Caco-2 (cell line): ENCODE results near the gene PRODH2. TPM values are rescaled to one million over a fixed set of nuclear protein-coding genes. Genes with fewer than 3 reads are reported as not detected.

Experiments
- BruUV-seq: library from RNA; stranded (reverse); fragments of 400-500 nt; replicated peaks from 2 replicates; lab custom pipeline; 2021; lab: Mats Ljungman, UMichigan
- CTCF ChIA-PET: fragments of 300-600 bp; sonication (Branson Sonifier 250); formaldehyde crosslinking; loops from one replicate; lab custom pipeline; 2022; ENCODE audit warnings: antibody characterized with exemption; lab: Charles Lee
- POLR2A ChIA-PET: fragments of 300-600 bp; sonication (Branson Sonifier 250); formaldehyde crosslinking; loops from one replicate; lab custom pipeline; 2022; ENCODE audit warnings: antibody characterized with exemption; lab: Charles Lee
- DNase-seq, 2 experiments: peaks; one replicate each; pipeline versions ENCODE4 v3.0.0 to v3.0.0-alpha.2; 2020 to 2022
- H3K27me3 ChIP-seq: replicated peaks from 2 replicates; pipeline ENCODE4 v1.6.0; 2011; ENCODE audit warnings: low read length; ENCODE audit not compliant: control insufficient read depth, insufficient read depth
- H3K36me3 ChIP-seq: 2 replicates; pipeline ENCODE4 v1.5.1; 2011; ENCODE audit warnings: low read length; ENCODE audit not compliant: control insufficient read depth, insufficient read depth
- H3K4me1 ChIP-seq: fragments of 250-450 bp; sonication (Bioruptor Pico); 2 replicates; pipeline ENCODE4 v1.5.1; 2020; ENCODE audit warnings: mild to moderate bottlenecking
- H3K4me3 ChIP-seq: 2 replicates; pipeline ENCODE4 v1.5.1; 2011; ENCODE audit warnings: low read depth, mild to moderate bottlenecking, control low read depth, low read length
- H3K9me3 ChIP-seq: fragments of 250-450 bp; sonication (Bioruptor Pico); 2 replicates; pipeline ENCODE4 v1.5.1; 2020; ENCODE audit warnings: mild to moderate bottlenecking, moderate library complexity
- H3K27ac Mint-ChIP-seq: one replicate; pipeline ENCODE4 v1.8.0; 2022; ENCODE audit warnings: mixed read lengths; ENCODE audit not compliant: unreplicated experiment
- H3K27me3 Mint-ChIP-seq: one replicate; pipeline ENCODE4 v1.8.0; 2022; ENCODE audit warnings: mixed read lengths; ENCODE audit not compliant: insufficient read depth, unreplicated experiment
- H3K36me3 Mint-ChIP-seq: one replicate; pipeline ENCODE4 v1.8.0; 2022; ENCODE audit warnings: mild to moderate bottlenecking, mixed read lengths; ENCODE audit not compliant: insufficient read depth, unreplicated experiment
- H3K4me1 Mint-ChIP-seq: one replicate; pipeline ENCODE4 v1.8.0; 2022; ENCODE audit warnings: low read depth, mixed read lengths; ENCODE audit not compliant: unreplicated experiment
- H3K4me3 Mint-ChIP-seq: one replicate; pipeline ENCODE4 v1.8.0; 2022; ENCODE audit warnings: mild to moderate bottlenecking, moderate library complexity, mixed read lengths; ENCODE audit not compliant: unreplicated experiment
- H3K9me3 Mint-ChIP-seq: one replicate; pipeline ENCODE4 v1.8.0; 2022; ENCODE audit warnings: mixed read lengths; ENCODE audit not compliant: unreplicated experiment
- CTCF ChIP-seq, 2 experiments: fragments of 200-600 bp in 1 of 2; IDR thresholded peaks; 1 replicate in 1 of 2; 2 replicates in 1 of 2; pipeline versions ENCODE4 v1.5.1 to v1.8.0; 2011 to 2022; ENCODE audit warnings: antibody characterized with exemption in 1 of 2, control low read depth in 1 of 2, inconsistent platforms in 1 of 2, low read depth in 1 of 2, low read length in 1 of 2, mild to moderate bottlenecking in 1 of 2, moderate library complexity in 1 of 2; ENCODE audit not compliant: insufficient read depth in 1 of 2, severe bottlenecking in 1 of 2, unreplicated experiment in 1 of 2
- intact Hi-C: fragments of 100-400 bp; cut with micrococcal nuclease; formaldehyde crosslinking; loops from one replicate; pipeline ENCODE4 v1.10.0; 2022; ENCODE audit not compliant: unreplicated experiment
- total RNA-seq: library from RNA; stranded (reverse); gene quantifications from 2 replicates; pipeline ENCODE4 v1.2.3, GENCODE V29; 2022

PRODH2 gene
- total RNA-seq, 1 experiment from 2014 or later = not detected

GRCh38 chr19:35845215-35846037, 32.8 kb upstream of the PRODH2 start:
- no peak overlapping the region for H3K27ac Mint-ChIP-seq

GRCh38 chr19:35844482-35845214, 32.0 kb upstream of the PRODH2 start:
- H3K36me3 ChIP-seq = no peaks in the 10 kb centered on the region
- no peak overlapping the region for H3K27ac Mint-ChIP-seq
- no peaks in the 10 kb centered on the region; the same call in 1 of the 2 replicates for H3K27me3 ChIP-seq
- H3K36me3 Mint-ChIP-seq = no peaks in the 10 kb centered on the region
- peaks cover 4% of the 10 kb centered on the region; the same call in 1 of the 2 replicates for H3K9me3 ChIP-seq
- peaks cover 23% of the 10 kb centered on the region for H3K27me3 Mint-ChIP-seq
- BruUV-seq = no TSS peak
- H3K4me1 ChIP-seq = peaks cover 12% of the 10 kb centered on the region
- peaks cover 22% of the 10 kb centered on the region for H3K4me1 Mint-ChIP-seq
- peaks cover 12% of the 10 kb centered on the region for H3K9me3 Mint-ChIP-seq
- ChIA-PET CTCF (no interaction called here), POLR2A (no interaction called here)
- TF ChIP-seq CTCF (IDR thresholded peaks at IDR 0.05; ENCODE audit: insufficient read depth in 1 of 2, low read depth in 1 of 2, low read length in 1 of 2, severe bottlenecking in 1 of 2, unreplicated experiment in 1 of 2) = no peak
- intact Hi-C loops = no loop called here
- H3K4me3 ChIP-seq = peak overlapping the region; percentile 59
- H3K4me3 Mint-ChIP-seq = peak overlapping the region; percentile 77
- DNase-seq = no peak

More at GRCh38 chr19:35845215-35846037, 32.8 kb upstream of the PRODH2 start:
- no peaks in the 10 kb centered on the region for H3K36me3 ChIP-seq
- no peaks in the 10 kb centered on the region; the same call in 1 of the 2 replicates for H3K27me3 ChIP-seq
- peak overlapping the region; percentile 59 for H3K4me3 ChIP-seq
- H3K9me3 ChIP-seq = peaks cover 4% of the 10 kb centered on the region; the same call in 1 of the 2 replicates
- CTCF ChIA-PET = no interaction called here
- Mint-ChIP-seq H3K27me3 (peaks cover 23% of the 10 kb centered on the region), H3K36me3 (no peaks in the 10 kb centered on the region), H3K4me1 (peaks cover 22% of the 10 kb centered on the region), H3K9me3 (peaks cover 12% of the 10 kb centered on the region), H3K4me3 (peak overlapping the region; percentile 77)
- H3K4me1 ChIP-seq = peaks cover 12% of the 10 kb centered on the region
- BruUV-seq = no TSS peak
- intact Hi-C loops = no loop called here
- DNase-seq = peak; percentile 82 to 83
- POLR2A ChIA-PET = no interaction called here
- no peak for TF ChIP-seq CTCF (IDR thresholded peaks at IDR 0.05; ENCODE audit: insufficient read depth in 1 of 2, low read depth in 1 of 2, low read length in 1 of 2, severe bottlenecking in 1 of 2, unreplicated experiment in 1 of 2)

- Histone ChIP-seq H3K4me3 (no peak overlapping the region), H3K9me3 (peaks cover 7% of the 10 kb centered on the region; the same call in 1 of the 2 replicates), H3K36me3 (no peaks in the 10 kb centered on the region), H3K27me3 (no peaks in the 10 kb centered on the region; the same call in 1 of the 2 replicates), H3K4me1 (peaks cover 12% of the 10 kb centered on the region)
- Mint-ChIP-seq H3K4me3 (peak overlapping the region; percentile 77), H3K4me1 (peaks cover 22% of the 10 kb centered on the region), H3K36me3 (no peaks in the 10 kb centered on the region), H3K27me3 (peaks cover 23% of the 10 kb centered on the region), H3K9me3 (peaks cover 12% of the 10 kb centered on the region), H3K27ac (no peak overlapping the region)
- ChIA-PET POLR2A (no interaction called here), CTCF (no interaction called here)
- BruUV-seq = no TSS peak
- peak; percentile 26 to 71 for DNase-seq
- intact Hi-C loops = no loop called here
- TF ChIP-seq CTCF (IDR thresholded peaks at IDR 0.05; ENCODE audit: insufficient read depth in 1 of 2, low read depth in 1 of 2, low read length in 1 of 2, severe bottlenecking in 1 of 2, unreplicated experiment in 1 of 2) = no peak
Measured at GRCh38 chr19:35843676-35844481, 31.2 kb upstream of the PRODH2 start.
